Tibial nerve (tissue), 4 donors: Measurements from ENCODE around the gene AXIN1. TPM values are rescaled to one million over a fixed set of nuclear protein-coding genes. Genes with fewer than 3 reads are reported as not detected.
"Not testable (repeated sequence)": the region's sequence is repeated elsewhere in the genome, so short reads cannot be mapped to it uniquely, and the experiment has no call there.

Experiments used
- DNase-seq, 2 donors: peaks; one replicate each; pipeline ENCODE4 v3.0.0-alpha.2; 2019; ENCODE audit warnings: low spot score in 2 of 2
- H3K27ac ChIP-seq, 4 donors: fragments of 200-600 bp; sonication (generic) in 3 of 4; one replicate each; pipeline ENCODE4 v1.5.1; 2017 to 2019; ENCODE audit warnings: mild to moderate bottlenecking in 1 of 4
- H3K27me3 ChIP-seq, 2 donors: fragments of 200-600 bp; sonication (generic) in 1 of 2; one replicate each; pipeline versions ENCODE4 v1.5.1 to v1.6.0; 2017 to 2019
- H3K36me3 ChIP-seq, 3 donors: fragments of 200-600 bp; sonication (generic); one replicate each; pipeline ENCODE4 v1.5.1; 2018 to 2019
- H3K4me1 ChIP-seq, 4 donors: fragments of 200-600 bp; sonication (generic) in 3 of 4; one replicate each; pipeline ENCODE4 v1.5.1; 2017 to 2019
- H3K4me3 ChIP-seq, 4 donors: fragments of 200-600 bp; sonication (generic) in 3 of 4; one replicate each; pipeline ENCODE4 v1.5.1; 2017 to 2019; ENCODE audit warnings: mild to moderate bottlenecking in 1 of 4, moderate library complexity in 1 of 4
- H3K9me3 ChIP-seq, 4 donors: fragments of 200-600 bp; sonication (generic) in 3 of 4; one replicate each; pipeline ENCODE4 v1.5.1; 2017 to 2019
- EP300 ChIP-seq, 2 donors: sonication (generic); formaldehyde crosslinking; IDR thresholded peaks; one replicate each; pipeline ENCODE4 v1.6.1; 2017; ENCODE audit warnings: antibody characterized with exemption in 2 of 2, mild to moderate bottlenecking in 1 of 2
- POLR2A ChIP-seq, 2 donors: fragments of 450-650 bp; IDR thresholded peaks; one replicate each; pipeline ENCODE4 v1.6.1; 2017; ENCODE audit warnings: antibody characterized with exemption in 2 of 2, mild to moderate bottlenecking in 2 of 2, moderate library complexity in 2 of 2
- WGBS, 2 donors: methylation state at CpG; one replicate each; pipeline ENCODE4 v1.1.5; 2018; 5-methylcytosine and 5-hydroxymethylcytosine counted together
- total RNA-seq, 4 donors: library from RNA; depleted of rRNA; stranded (reverse); fragments of >200 nt; gene quantifications; one replicate each; pipeline ENCODE4 v1.1.0, GENCODE V29; 2016
- TF ChIP-seq, protein P1 (sequence below), 5 experiments: fragments of 200-600 bp in 3 of 5; fragments of 450-650 bp in 2 of 5; sonication (generic) in 3 of 5; IDR thresholded peaks; one replicate each; pipeline ENCODE4 v1.5.1; 2016 to 2019; ENCODE audit warnings: antibody characterized with exemption in 5 of 5, mild to moderate bottlenecking in 3 of 5, moderate library complexity in 2 of 5

Gene AXIN1
- total RNA-seq, 4 donors from 2014 or later = 23.4 to 37.1 (median 25.0) TPM

DNA sequence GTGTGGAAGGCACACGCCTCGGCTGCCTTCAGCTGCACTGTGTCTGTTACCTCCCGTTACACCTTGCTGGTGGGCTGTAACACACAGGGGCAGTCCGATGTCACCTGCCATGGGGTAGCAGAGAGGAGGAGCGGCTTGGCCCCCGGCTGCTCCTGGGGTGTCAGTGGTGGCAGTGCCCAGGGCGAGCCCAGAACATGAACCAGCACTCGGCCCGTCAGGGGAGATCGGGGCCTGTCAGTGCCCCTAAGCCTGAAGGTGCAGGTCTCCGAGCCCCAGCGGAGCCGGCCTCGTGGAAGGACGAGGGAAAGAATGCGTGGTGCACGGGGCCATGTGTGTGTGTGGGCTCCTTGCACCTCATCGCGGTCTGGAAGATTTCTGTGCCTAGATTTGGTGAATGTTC, 92.2 kb downstream of the AXIN1 start:
- TF ChIP-seq POLR2A (IDR thresholded peaks at IDR 0.05) (no peak), EP300 (IDR thresholded peaks at IDR 0.05) (no peak)
- TF ChIP-seq, protein P1, sequence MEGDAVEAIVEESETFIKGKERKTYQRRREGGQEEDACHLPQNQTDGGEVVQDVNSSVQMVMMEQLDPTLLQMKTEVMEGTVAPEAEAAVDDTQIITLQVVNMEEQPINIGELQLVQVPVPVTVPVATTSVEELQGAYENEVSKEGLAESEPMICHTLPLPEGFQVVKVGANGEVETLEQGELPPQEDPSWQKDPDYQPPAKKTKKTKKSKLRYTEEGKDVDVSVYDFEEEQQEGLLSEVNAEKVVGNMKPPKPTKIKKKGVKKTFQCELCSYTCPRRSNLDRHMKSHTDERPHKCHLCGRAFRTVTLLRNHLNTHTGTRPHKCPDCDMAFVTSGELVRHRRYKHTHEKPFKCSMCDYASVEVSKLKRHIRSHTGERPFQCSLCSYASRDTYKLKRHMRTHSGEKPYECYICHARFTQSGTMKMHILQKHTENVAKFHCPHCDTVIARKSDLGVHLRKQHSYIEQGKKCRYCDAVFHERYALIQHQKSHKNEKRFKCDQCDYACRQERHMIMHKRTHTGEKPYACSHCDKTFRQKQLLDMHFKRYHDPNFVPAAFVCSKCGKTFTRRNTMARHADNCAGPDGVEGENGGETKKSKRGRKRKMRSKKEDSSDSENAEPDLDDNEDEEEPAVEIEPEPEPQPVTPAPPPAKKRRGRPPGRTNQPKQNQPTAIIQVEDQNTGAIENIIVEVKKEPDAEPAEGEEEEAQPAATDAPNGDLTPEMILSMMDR (IDR thresholded peaks at IDR 0.05) = no peak
- Histone ChIP-seq H3K36me3 (peaks cover 0 to 92% (median 13%) of the 10 kb centered on the region in 3 donors), H3K4me1 (peaks cover 0 to 2% (median 0%) of the 10 kb centered on the region in 4 donors), H3K4me3 (no peak overlapping the region), H3K9me3 (no peaks in the 10 kb centered on the region), H3K27me3 (no peaks in the 10 kb centered on the region), H3K27ac (no peak overlapping the region)
- 92% methylated on average over 13 to 19 of the region's 19 CpGs for WGBS, 2 donors
- no peak for DNase-seq

DNA sequence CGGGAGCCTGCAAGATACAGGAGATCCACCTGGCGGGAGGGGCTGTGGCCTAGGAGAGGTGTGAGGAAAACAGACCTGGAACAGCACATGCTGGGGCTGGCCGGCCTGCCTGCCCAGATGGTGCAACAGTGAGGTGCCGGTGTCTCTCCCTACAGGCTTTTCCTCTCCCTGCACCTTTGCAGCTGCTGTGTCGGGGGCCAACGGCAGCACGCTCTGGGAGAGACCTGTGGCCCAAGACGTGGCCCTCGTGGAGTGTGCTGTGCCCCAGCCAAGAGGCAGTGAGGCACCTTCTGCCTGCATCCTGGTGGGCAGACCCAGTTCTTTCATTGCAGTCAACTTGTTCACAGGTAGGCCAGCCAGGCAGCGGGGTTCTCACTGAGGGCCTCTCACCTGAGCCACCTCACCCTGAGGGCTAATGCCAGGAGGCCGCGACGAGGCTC, 92.7 kb downstream of the AXIN1 start:
- Histone ChIP-seq H3K27me3 (no peaks in the 10 kb centered on the region), H3K27ac (no peak overlapping the region), H3K36me3 (peaks cover 0 to 92% (median 13%) of the 10 kb centered on the region in 3 donors), H3K9me3 (no peaks in the 10 kb centered on the region), H3K4me1 (no peaks in the 10 kb centered on the region), H3K4me3 (no peak overlapping the region)
- no peak for TF ChIP-seq EP300 (IDR thresholded peaks at IDR 0.05)
- TF ChIP-seq, protein P1 (IDR thresholded peaks at IDR 0.05) = no peak
- TF ChIP-seq POLR2A (IDR thresholded peaks at IDR 0.05) = no peak
- no peak for DNase-seq
- 92% methylated on average over 10 of the region's 13 CpGs for WGBS, 2 donors

DNA sequence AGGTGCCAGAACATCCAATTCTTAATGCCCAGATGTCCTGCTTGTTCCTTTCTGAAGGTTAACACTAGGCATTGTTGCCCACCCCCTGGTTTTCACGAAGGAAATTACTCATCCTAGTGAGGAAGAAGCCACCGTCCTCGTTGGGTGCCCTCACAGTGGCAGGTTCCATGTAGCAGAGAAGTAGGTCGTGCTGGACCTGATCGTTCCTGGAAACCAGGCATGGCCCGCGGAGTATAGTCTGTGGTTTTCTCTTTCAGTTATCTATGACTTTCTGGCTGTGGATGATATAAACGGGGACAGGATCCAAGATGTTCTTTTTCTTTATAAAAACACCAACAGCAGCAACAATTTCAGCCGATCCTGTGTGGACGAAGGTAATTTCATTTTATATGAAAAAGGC, 93.3 kb downstream of the AXIN1 start:
- TF ChIP-seq, protein P1 (IDR thresholded peaks at IDR 0.05) = no peak
- no peak for TF ChIP-seq EP300 (IDR thresholded peaks at IDR 0.05)
- TF ChIP-seq POLR2A (IDR thresholded peaks at IDR 0.05) = no peak
- 77 to 83% methylated on average over 10 of the region's 10 CpGs for WGBS, 2 donors
- H3K4me3 ChIP-seq = no peak overlapping the region
- DNase-seq = no peak
- peaks cover 0 to 92% (median 13%) of the 10 kb centered on the region in 3 donors for H3K36me3 ChIP-seq
- H3K4me1 ChIP-seq = no peaks in the 10 kb centered on the region
- H3K27ac ChIP-seq = no peak overlapping the region
- no peaks in the 10 kb centered on the region for H3K9me3 ChIP-seq
- H3K27me3 ChIP-seq = no peaks in the 10 kb centered on the region

DNA sequence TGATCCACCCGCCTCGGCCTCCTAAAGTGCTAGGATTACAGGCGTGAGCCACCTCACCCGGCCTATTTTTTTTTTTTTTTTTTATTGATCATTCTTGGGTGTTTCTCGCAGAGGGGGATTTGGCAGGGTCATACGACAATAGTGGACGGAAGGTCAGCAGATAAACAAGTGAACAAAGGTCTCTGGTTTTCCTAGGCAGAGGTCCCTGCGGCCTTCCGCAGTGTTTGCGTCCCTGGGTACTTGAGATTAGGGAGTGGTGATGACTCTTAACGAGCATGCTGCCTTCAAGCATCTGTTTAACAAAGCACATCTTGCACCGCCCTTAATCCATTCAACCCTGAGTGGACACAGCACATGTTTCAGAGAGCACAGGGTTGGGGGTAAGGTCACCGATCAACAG, 94.4 kb downstream of the AXIN1 start:
- not testable (repeated sequence) for H3K27me3 ChIP-seq, DNase-seq, H3K4me3 ChIP-seq, H3K27ac ChIP-seq, H3K4me1 ChIP-seq, H3K9me3 ChIP-seq
- WGBS, 2 donors = 91 to 94% methylated on average over 13 of the region's 13 CpGs
- peaks cover 0 to 91% (median 9%) of the 10 kb centered on the region in 3 donors for H3K36me3 ChIP-seq

DNA sequence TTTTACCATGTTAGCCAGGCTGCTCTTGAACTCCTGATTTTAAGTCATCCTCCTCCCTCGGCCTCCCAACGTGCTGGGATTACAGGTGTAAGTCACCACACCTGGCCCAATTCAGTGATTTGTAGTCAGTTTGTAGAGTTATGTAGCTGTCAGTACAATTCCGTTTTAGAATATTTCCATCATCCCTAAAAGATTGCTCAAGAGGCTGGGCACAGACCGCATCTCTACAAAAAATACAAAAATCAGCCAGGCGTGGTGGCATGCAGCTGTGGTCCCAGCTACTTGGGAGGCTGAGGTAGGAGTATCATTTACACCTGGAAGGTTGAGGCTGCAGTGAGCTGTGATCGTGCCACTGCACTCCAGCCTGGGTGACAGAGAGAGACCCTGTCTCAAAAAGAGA, 97.3 kb downstream of the AXIN1 start:
- WGBS, 2 donors = 95% methylated on average over 6 of the region's 6 CpGs
- Histone ChIP-seq H3K4me1 (no peaks in the 10 kb centered on the region), H3K9me3 (no peaks in the 10 kb centered on the region), H3K27me3 (no peaks in the 10 kb centered on the region), H3K36me3 (peaks cover 3 to 85% (median 4%) of the 10 kb centered on the region in 3 donors), H3K27ac (no peak overlapping the region), H3K4me3 (no peak overlapping the region)
- no peak for DNase-seq
- TF ChIP-seq EP300 (IDR thresholded peaks at IDR 0.05) (no peak), POLR2A (IDR thresholded peaks at IDR 0.05) (no peak)
- TF ChIP-seq, protein P1 (IDR thresholded peaks at IDR 0.05) = no peak

DNA sequence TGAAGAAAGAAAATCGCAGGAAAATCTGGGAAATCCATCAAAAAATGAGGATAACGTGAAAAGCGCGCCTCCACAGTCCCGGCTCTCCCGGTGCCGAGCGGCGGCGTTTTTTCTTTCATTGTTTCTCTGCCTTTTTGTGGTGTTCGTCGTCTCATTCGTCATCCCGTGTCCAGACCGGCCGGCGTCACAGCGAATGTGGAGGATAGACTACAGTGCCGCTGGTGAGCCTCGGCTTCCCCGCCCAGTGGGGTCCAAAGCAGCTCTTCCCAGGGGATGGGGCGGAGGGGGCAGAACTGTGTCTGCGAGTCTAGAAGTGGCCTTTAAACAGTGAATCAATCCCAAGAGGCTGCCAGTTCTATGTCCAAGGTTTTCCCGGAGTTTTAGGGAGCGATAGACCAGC, 98.1 kb downstream of the AXIN1 start:
- Histone ChIP-seq H3K4me1 (no peaks in the 10 kb centered on the region), H3K4me3 (no peak overlapping the region), H3K9me3 (no peaks in the 10 kb centered on the region), H3K36me3 (peaks cover 3 to 85% (median 8%) of the 10 kb centered on the region in 3 donors), H3K27ac (no peak overlapping the region), H3K27me3 (no peaks in the 10 kb centered on the region)
- DNase-seq = no peak
- WGBS, 2 donors = 96 to 97% methylated on average over 25 of the region's 25 CpGs
- TF ChIP-seq, protein P1 (IDR thresholded peaks at IDR 0.05) = no peak
- no peak for TF ChIP-seq EP300 (IDR thresholded peaks at IDR 0.05)
- no peak for TF ChIP-seq POLR2A (IDR thresholded peaks at IDR 0.05)
